ENCODE results near the gene GJC2. TPM values are rescaled to one million over a fixed set of nuclear protein-coding genes. Genes with fewer than 3 reads are reported as not detected.
A peak's percentile ranks its signal among the peaks of the same experiment; 100 is the strongest.

Gene GJC2
- total RNA-seq, 2 experiments from 2014 or later, result 0.17 to 0.25 TPM

DNA sequence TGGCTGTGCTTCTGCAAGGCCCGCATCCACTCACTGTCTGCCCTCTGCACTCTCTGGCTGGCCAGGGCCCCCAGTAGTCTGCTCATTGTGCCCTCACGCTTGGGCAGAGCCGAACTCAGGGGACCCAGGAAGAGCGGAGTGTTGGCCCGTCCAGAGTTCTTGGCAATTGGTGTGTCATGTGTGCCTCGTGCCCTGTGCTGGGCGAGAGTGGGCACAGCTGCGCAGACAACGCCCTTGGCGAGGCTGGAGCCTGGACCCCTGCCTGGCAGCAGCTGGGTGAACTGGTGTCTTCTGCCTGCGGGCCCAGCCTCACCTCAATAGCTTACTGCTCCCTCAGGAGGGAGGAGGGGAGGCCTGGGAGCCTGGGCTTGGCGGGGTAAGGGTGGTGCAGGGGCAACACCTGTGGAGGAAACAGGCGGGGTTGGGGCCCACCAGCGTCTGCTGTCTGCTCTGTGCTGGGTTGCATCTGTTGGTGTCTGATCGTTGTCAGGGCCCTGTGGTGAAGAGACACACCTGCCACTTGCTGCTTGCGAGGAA, 7.5 kb upstream of the GJC2 start:
- Mint-ChIP-seq H3K4me1 (ENCODE audit: low read depth) (peaks cover 25% of the 10 kb centered on the region), H3K36me3 (ENCODE audit: low read depth) (peaks cover 4% of the 10 kb centered on the region), H3K27ac (peak overlapping the region; percentile 18), H3K27me3 (ENCODE audit: low read depth) (no peaks in the 10 kb centered on the region), H3K9me3 (no peaks in the 10 kb centered on the region), H3K4me3 (peak overlapping the region; percentile 97)
- DNase-seq, result no peak
- CTCF ChIA-PET, result interaction anchor here (1.2 to 1.7 kb wide), 2 partner anchors 24 to 143 kb away, joined by 3 read pairs; partner anchors contain the start of gene IBA57
- intact Hi-C loops (cut with micrococcal nuclease), result no loop called here

GRCh38 chr1:228142701-228143136, 7.0 kb upstream of the GJC2 start:
- CTCF ChIA-PET, result interaction anchor here (0.9 to 1.7 kb wide), 3 partner anchors 22 to 143 kb away, joined by 3 to 5 read pairs (median 3); partner anchors contain the start of gene IBA57
- Mint-ChIP-seq H3K27me3 (ENCODE audit: low read depth) (no peaks in the 10 kb centered on the region), H3K9me3 (no peaks in the 10 kb centered on the region), H3K4me3 (peak overlapping the region; percentile 97), H3K27ac (peak overlapping the region; percentile 18), H3K4me1 (ENCODE audit: low read depth) (peaks cover 25% of the 10 kb centered on the region), H3K36me3 (ENCODE audit: low read depth) (peaks cover 4% of the 10 kb centered on the region)
- DNase-seq, result no peak
- intact Hi-C loops (cut with micrococcal nuclease), result no loop called here

GRCh38 chr1:228143480-228144192, 6.1 kb upstream of the GJC2 start:
- intact Hi-C loops (cut with micrococcal nuclease), result no loop called here
- CTCF ChIA-PET, result interaction anchor here (0.9 to 1.7 kb wide), 2 partner anchors 21 to 144 kb away, joined by 3 to 5 read pairs; no protein-coding TSS in a partner anchor
- H3K27ac Mint-ChIP-seq, result no peak overlapping the region

GRCh38 chr1:228144193-228144992, 5.3 kb upstream of the GJC2 start:
- Mint-ChIP-seq H3K27me3 (ENCODE audit: low read depth) (no peaks in the 10 kb centered on the region), H3K4me1 (ENCODE audit: low read depth) (peaks cover 25% of the 10 kb centered on the region), H3K36me3 (ENCODE audit: low read depth) (peaks cover 4% of the 10 kb centered on the region), H3K9me3 (no peaks in the 10 kb centered on the region), H3K27ac (no peak overlapping the region), H3K4me3 (no peak overlapping the region)
- CTCF ChIA-PET, result interaction anchor here (0.7 kb wide), 1 partner anchor 10 kb away, joined by 3 read pairs; no protein-coding TSS in a partner anchor
- no peak for DNase-seq
- intact Hi-C loops (cut with micrococcal nuclease), result no loop called here

More at GRCh38 chr1:228143480-228144192, 6.1 kb upstream of the GJC2 start:
- Mint-ChIP-seq H3K4me1 (ENCODE audit: low read depth) (peaks cover 25% of the 10 kb centered on the region), H3K36me3 (ENCODE audit: low read depth) (peaks cover 4% of the 10 kb centered on the region), H3K4me3 (peak overlapping the region; percentile 20), H3K9me3 (no peaks in the 10 kb centered on the region), H3K27me3 (ENCODE audit: low read depth) (no peaks in the 10 kb centered on the region)
- DNase-seq, result no peak

GRCh38 chr1:228144993-228145343, 4.8 kb upstream of the GJC2 start:
- intact Hi-C loops (cut with micrococcal nuclease), result no loop called here
- Mint-ChIP-seq H3K4me1 (ENCODE audit: low read depth) (peaks cover 25% of the 10 kb centered on the region), H3K27ac (no peak overlapping the region), H3K27me3 (ENCODE audit: low read depth) (no peaks in the 10 kb centered on the region), H3K4me3 (no peak overlapping the region), H3K36me3 (ENCODE audit: low read depth) (peaks cover 4% of the 10 kb centered on the region), H3K9me3 (no peaks in the 10 kb centered on the region)
- CTCF ChIA-PET, result interaction anchor here (0.7 kb wide), 1 partner anchor 9 kb away, joined by 3 read pairs; no protein-coding TSS in a partner anchor
- DNase-seq, result no peak

DNA sequence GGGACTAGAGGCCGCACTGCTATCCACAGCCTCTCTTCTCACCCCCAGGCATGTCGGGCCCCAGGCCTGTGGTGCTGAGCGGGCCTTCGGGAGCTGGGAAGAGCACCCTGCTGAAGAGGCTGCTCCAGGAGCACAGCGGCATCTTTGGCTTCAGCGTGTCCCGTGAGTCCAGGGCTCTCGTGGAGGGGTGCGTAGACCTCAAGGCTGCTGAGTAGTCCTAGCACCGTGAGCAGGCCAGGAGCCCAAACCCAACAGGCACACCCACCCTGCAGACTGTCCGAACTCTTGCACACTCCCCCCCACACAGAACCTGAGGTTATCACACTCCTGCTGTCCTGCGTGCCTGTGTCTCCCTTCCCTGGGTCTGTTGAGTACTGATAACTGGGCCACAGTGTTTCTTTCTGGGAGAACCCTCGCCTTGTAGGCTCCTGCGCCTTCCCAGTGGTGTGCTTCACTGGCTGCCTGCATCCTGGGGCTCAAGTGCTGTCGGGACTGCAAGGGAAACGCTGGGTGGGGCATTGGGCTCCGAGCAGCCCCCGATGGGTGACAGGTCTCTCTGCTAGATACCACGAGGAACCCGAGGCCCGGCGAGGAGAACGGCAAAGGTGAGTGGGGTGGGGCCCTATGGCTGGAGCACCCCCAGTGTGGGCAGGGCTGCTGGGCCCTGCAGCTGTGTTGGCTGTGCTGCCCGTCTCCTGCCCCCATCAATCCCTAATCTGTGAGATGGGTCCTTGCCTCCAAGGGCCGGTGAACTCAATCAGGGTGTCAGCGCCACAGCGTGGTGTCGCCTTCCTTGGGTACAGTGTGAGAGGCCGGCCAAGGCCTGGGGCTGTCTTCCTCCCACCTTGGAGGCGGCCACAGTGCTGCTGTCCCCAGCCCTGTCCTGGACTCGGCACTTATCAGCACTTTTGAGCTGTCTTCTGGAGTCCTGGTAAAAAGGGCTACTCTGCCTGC, 4.0 kb upstream of the GJC2 start:
- no peak overlapping the region for H3K4me3 Mint-ChIP-seq
- peaks cover 3% of the 10 kb centered on the region for H3K36me3 Mint-ChIP-seq (ENCODE audit: low read depth)
- no peak overlapping the region for H3K27ac Mint-ChIP-seq
- H3K9me3 Mint-ChIP-seq, result no peaks in the 10 kb centered on the region
- H3K4me1 Mint-ChIP-seq (ENCODE audit: low read depth), result peaks cover 25% of the 10 kb centered on the region
- H3K27me3 Mint-ChIP-seq (ENCODE audit: low read depth), result no peaks in the 10 kb centered on the region
- intact Hi-C loops (cut with micrococcal nuclease), result no loop called here
- peak; percentile 3 for DNase-seq
- CTCF ChIA-PET, result no interaction called here

DNA sequence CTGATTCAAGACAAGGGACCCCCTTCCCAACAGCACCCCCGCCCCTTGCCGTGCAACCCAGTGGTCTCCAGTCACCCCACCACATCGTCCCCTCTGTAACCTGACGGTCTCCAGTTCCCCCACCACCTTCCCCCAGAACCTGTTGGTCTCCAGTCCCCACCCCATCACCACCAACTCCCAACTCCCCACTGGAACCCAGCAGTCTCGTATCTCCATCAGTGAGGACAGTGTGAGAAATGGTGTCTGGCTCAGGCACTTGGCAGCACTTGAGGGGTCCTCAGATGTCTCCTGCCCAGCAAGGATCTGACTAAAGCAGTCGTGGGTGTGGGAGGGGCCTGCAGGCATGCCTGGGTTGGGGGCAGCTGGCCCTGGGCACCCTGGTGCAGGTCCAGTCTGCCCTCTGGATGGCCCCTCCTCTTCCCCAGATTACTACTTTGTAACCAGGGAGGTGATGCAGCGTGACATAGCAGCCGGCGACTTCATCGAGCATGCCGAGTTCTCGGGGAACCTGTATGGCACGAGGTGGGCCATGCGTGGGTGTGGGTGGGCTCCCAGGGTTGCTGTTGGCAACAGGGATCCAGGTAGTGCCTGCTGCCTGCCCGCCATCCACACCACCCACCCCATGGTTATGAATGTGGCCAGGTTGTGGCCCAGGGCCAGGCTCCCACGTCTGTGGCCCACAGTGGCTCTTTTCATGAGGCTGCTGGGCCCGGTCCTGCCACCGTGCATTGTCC, 3.1 kb upstream of the GJC2 start:
- CTCF ChIA-PET, result no interaction called here
- no peak overlapping the region for H3K27ac Mint-ChIP-seq
- no peaks in the 10 kb centered on the region for H3K36me3 Mint-ChIP-seq (ENCODE audit: low read depth)
- no peaks in the 10 kb centered on the region for H3K9me3 Mint-ChIP-seq
- H3K27me3 Mint-ChIP-seq (ENCODE audit: low read depth), result no peaks in the 10 kb centered on the region
- peaks cover 25% of the 10 kb centered on the region for H3K4me1 Mint-ChIP-seq (ENCODE audit: low read depth)
- H3K4me3 Mint-ChIP-seq, result no peak overlapping the region
- peak; percentile 3 for DNase-seq
- intact Hi-C loops (cut with micrococcal nuclease), result no loop called here

DNA sequence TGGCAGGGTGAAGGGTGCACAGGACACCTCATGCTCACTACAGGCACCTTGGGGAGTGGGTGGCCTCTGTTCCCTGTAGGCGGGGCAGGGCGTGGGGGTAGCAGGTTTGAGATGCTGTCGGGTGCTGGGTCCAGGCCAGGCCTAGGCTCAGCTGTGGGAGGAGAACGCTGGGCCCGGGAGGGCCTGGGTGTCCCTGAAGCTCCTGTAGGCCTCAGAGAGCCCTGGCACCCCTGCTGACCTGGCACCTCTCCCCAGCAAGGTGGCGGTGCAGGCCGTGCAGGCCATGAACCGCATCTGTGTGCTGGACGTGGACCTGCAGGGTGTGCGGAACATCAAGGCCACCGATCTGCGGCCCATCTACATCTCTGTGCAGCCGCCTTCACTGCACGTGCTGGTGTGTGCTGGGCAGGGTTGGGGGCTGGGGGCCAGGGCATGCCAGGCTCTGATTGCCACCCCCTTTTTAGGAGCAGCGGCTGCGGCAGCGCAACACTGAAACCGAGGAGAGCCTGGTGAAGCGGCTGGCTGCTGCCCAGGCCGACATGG, 2.5 kb upstream of the GJC2 start:
- no peak overlapping the region for H3K27ac Mint-ChIP-seq
- no peaks in the 10 kb centered on the region for H3K9me3 Mint-ChIP-seq
- no peaks in the 10 kb centered on the region for H3K36me3 Mint-ChIP-seq (ENCODE audit: low read depth)
- no peak for DNase-seq
- no peak overlapping the region for H3K4me3 Mint-ChIP-seq
- no peaks in the 10 kb centered on the region for H3K27me3 Mint-ChIP-seq (ENCODE audit: low read depth)
- CTCF ChIA-PET, result no interaction called here
- peaks cover 21% of the 10 kb centered on the region for H3K4me1 Mint-ChIP-seq (ENCODE audit: low read depth)
- intact Hi-C loops (cut with micrococcal nuclease), result no loop called here

GRCh38 chr1:228147768-228148167, 2.0 kb upstream of the GJC2 start:
- Mint-ChIP-seq H3K4me1 (ENCODE audit: low read depth) (peaks cover 15% of the 10 kb centered on the region), H3K27ac (no peak overlapping the region)
- CTCF ChIA-PET, result no interaction called here

GRCh38 chr1:228148196-228148861, 1.4 kb upstream of the GJC2 start:
- Mint-ChIP-seq H3K27me3 (ENCODE audit: low read depth) (no peaks in the 10 kb centered on the region), H3K4me1 (ENCODE audit: low read depth) (peaks cover 10% of the 10 kb centered on the region), H3K27ac (no peak overlapping the region), H3K36me3 (ENCODE audit: low read depth) (no peaks in the 10 kb centered on the region), H3K9me3 (no peaks in the 10 kb centered on the region), H3K4me3 (no peak overlapping the region)
- DNase-seq, result no peak
- CTCF ChIA-PET, result no interaction called here
- intact Hi-C loops (cut with micrococcal nuclease), result no loop called here

More at GRCh38 chr1:228147768-228148167, 2.0 kb upstream of the GJC2 start:
- Mint-ChIP-seq H3K36me3 (ENCODE audit: low read depth) (no peaks in the 10 kb centered on the region), H3K27me3 (ENCODE audit: low read depth) (no peaks in the 10 kb centered on the region), H3K9me3 (no peaks in the 10 kb centered on the region), H3K4me3 (no peak overlapping the region)
- no peak for DNase-seq
- intact Hi-C loops (cut with micrococcal nuclease), result no loop called here
